HG03342 (cell line): Measurements from ENCODE around the gene PLIN3.
"Not testable (repeated sequence)": the region's sequence is repeated elsewhere in the genome, so short reads cannot be mapped to it uniquely, and the experiment has no call there.

Experiments used
- ATAC-seq: cut with Tn5 transposase; IDR thresholded peaks from one replicate; pipeline ENCODE4 v1.9.1; 2021; ENCODE audit warnings: mild to moderate bottlenecking, moderate library complexity; ENCODE audit not compliant: unreplicated experiment

Gene PLIN3

DNA sequence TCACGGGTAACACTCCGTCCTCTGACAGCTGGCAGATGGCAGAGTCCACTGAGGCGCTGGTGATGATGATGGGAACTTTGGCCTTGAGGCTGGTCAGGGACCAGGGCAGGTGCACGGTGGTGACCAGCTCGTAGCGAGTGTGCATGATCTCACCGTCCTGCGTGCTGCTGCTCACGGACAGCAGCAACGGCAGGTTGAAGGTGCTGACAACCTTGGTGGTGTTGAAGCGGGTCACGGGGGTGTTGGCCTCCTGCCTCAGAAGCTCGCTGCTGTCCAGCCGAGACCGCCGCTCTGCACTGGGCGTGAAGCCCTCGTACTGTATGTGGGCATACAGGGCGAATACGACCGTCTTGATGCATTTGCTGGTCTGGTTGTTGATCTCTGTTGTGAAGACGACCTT lies 23.6 kb upstream of the PLIN3 start:
- ATAC-seq: no peak

DNA sequence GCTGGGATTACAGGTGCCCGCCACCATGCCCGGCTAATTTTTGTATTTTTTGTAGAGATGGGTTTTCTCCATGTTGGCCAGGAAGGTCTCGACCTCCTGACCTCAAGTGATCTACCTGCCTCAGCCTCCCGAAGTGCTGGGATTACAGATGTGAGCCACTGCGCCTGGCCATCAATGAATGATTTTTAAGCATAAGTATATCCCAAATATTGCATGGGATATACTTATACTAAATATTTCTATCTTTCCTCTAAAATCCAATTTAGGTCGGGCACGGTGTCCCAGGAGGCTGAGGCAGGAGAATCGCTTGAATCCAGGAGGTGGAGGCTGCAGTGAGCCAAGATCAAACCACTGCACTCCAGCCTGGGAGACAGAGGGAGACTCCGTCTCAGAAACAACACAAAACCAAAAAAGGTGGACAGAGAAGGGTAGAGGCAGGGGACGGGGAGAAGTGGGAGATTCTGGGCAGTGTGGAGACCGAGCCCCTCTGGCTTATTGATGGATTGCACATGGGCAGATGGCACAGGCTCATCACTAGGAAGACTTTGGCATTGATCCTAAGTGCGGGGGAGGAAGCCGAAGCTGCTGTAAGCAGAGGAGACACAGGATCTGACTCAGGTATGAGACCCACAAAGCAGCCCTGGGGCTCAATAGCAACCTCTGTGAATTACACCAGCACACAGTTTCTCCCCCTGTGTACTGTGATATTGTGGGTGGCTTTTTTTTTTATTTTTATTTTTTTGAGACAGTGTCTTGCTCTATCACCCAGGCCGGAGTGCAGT lies 21.8 kb upstream of the PLIN3 start:
- ATAC-seq: no peak

DNA sequence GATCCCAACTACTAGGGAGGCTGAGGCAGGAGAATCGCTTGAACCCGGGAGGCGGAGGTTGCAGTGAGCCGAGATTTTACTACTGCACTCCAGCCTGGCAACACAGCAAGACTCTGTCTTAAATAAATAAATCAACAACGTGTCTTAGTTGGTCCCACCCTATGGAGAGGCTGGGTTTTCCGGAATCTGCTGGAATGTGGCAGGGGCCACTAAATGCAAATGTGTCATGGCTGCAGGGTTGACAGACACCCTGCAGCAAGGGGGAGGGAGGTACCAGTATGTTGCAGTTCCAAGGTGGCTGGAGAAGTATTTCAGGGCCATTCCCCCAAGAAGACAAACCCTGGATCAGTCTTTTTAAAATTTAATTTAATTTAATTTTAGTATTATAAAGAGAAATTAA lies 20.3 kb upstream of the PLIN3 start:
- ATAC-seq: not testable (repeated sequence)

DNA sequence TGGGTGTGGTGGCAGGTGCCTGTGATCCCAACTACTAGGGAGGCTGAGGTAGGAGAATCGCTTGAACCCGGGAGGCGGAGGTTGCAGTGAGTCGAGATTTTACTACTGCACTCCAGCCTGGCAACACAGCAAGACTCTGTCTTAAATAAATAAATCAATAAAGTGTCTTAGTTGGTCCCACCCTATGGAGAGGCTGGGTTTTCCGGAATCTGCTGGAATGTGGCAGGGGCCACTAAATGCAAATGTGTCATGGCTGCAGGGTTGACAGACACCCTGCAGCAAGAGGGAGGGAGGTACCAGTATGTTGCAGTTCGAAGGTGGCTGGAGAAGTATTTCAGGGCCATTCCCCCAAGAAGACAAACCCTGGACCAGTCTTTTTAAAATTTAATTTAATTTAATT lies 17.5 kb upstream of the PLIN3 start:
- ATAC-seq: not testable (repeated sequence)

DNA sequence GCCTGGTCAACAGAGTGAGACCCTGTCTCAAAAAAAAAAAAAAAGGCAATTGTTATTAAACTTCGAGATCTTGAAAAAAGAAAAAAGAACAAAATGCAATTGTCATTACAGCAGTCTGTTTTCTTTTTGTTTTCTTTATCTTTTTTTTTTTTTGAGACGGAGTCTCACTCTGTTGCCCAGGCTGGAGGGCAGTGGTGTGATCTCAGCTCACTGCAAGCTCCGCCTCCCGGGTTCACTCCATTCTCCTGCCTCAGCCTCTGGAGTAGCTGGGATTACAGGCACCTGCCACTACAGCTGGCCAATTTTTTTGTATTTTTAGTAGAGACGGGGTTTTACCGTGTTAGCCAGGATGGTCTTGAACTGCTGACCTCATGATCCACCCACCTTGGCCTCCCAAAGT lies 15.4 kb upstream of the PLIN3 start:
- not testable (repeated sequence) for ATAC-seq

DNA sequence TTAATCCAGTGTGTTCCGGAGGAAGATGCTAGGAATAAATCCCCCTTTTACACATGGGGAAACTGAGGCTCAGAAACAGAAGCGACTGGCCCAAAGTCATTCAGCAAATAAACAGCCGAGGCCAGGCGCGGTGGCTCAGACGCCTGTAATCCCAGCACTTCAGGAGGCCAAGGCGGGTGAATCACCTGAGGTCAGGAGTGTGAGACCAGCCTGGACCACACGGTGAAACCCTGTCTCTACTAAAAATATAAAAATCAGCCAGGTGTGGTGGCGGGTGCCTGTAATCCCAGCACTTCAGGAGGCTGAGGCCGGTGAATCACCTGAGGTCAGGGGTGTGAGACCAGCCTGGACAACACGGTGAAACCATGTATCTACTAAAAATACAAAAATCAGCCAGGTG lies 11.6 kb upstream of the PLIN3 start:
- no peak for ATAC-seq

DNA sequence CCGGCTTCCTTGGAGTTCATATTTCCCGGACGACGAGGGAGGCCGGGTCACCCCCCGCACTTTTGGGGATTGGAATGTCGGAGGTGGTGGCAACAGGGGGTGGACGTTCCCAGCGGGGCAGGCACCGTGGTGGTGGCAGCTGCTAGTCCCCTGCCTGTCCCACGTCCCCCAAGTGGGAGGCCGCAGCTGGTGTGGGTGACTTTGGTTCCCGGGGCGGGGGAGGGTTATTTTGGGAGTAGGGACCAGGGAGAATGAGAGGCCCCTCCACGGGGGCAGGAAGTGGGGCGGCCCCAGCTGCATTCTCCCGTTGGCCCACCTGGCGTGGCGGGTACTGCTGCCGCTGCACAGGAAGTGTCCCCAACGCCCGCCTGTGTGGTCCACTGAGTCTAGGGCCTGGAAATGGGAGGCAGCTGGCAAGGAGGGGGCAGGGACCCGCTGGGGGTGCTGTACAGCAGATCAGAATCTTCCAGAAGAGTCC lies 11.1 kb upstream of the PLIN3 start:
- no peak for ATAC-seq

DNA sequence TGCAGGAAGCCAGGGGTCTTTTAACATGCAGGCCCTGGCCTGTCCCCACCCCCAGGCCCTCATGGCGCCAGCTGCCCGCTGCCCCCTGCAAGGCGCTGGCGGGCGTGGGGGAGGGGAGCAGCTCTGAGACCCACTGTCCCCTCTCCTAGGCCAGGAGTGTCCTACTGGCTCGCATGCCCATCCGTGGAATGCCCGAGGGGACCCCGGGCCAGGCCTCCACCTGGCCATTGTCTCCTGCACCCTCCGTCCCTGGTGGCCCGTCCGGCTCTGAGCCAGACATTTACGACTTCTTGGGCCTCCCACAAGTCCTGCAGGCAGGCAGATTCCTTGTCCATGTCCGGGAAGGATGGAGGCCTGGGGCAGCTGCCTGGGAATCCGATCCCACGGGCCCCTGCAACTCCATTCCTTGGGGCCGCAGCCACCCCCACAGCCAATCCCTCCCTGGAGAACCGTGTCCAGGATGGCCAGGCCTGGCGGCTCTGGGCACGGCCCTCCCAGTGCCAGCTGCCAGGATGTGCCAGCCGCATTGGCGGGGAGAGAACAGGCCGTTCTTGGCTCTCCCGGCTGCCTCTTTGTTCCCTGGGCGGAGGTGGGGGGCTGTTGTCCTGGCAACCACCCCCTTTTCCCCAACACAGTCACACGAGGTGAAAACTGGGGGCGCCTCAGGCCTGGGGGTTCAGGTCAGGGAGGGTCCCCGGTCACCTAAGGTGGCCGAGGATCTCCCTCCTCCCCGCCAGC lies 10.5 kb upstream of the PLIN3 start:
- no peak for ATAC-seq

DNA sequence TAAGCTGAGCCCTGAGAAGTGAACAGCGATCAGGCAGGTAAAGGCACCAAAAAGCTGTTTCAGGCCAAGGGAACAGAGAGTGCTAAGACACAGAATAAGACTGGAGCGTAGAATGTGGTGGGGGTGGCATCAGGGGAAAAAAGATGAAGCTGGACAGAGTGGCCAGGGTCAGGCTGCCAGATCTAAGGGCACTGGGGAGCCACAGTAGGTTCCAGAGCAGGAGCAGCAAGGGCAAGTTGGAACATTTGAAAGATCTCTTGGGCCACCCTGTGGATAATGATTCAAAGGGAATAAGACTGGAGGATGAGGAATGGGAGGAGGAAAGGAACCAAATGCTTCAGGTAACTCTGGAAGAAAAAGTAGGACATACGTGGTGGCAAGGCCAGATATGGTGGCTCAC lies 6.5 kb upstream of the PLIN3 start:
- ATAC-seq: no peak

DNA sequence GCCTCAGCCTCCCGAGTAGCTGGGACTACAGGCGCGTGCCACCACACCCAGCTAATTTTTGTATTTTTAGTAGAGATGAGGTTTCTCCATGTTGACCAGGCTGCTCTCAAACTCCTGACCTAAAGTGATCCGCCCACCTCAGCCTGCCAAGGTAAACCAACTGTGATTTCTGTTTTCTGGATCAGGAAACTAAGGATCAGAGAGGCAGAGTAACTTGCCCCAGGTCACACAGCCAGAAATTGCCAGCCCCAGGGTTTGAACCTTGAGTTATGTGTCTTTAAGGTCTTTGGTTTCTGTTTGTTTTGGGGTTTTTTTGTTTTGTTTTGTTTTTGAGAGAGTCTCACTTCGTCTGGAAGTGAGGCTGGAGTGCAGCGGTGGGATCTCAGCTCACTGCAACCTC lies 4.2 kb upstream of the PLIN3 start:
- no peak for ATAC-seq

DNA sequence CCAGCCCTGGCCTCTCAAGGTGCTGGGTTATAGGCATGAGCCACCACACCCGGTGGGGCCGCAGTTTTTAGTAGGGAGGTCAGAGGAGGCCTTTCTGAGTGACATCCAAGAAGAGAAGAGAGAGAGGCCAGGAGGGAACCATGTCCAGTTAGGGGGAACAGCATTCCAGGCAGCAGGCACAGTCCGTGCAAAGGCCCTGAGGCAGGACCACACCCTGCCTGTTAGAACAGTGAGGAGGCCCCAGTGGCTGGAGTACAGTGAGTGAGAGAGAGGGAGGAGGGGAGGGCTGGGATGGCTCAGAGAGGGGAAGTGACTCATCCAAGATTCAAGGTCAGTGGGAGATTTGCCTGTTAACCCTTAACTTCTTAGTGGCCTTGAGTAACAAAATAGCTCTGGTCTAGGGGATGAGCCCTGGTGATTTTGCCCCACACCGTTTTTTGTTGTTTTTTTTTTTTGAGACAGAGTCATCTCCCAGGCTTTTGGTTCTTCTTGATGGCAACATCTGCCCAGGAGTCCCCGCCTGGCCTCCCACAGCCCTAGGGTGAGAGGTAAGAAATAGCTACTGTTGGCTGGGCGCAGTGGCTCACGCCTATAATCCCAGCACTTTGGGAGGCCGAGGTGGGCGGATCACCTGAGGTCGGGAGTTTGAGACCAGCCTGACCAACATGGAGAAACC lies 2.7 kb upstream of the PLIN3 start:
- ATAC-seq: no peak

DNA sequence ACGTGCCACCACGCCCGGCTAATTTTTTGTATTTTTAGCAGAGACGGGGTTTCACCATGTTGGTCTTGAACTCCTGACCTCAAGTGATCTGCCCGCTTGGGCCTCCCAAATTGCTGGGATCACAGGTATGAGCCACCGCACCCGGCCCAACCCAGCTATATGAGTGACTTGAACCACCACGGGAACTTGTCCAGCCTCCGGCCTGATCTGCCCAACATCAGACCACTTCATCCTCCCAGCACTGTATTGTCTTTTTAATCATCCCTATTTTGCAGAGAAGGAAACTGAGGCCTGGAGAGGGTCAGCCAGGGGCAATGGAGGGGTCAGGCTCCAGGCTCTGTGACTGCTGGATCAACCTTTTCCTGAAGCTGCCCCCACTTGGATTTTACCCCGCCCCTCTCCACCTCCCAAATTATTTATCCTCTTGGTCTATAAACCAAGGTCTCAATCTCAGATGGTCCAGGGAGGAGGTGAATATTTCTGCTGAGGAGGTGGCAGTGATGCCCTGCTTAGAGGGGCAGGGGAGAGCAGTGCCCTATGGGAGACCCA lies 893 bp upstream of the PLIN3 start:
- ATAC-seq: no peak

DNA sequence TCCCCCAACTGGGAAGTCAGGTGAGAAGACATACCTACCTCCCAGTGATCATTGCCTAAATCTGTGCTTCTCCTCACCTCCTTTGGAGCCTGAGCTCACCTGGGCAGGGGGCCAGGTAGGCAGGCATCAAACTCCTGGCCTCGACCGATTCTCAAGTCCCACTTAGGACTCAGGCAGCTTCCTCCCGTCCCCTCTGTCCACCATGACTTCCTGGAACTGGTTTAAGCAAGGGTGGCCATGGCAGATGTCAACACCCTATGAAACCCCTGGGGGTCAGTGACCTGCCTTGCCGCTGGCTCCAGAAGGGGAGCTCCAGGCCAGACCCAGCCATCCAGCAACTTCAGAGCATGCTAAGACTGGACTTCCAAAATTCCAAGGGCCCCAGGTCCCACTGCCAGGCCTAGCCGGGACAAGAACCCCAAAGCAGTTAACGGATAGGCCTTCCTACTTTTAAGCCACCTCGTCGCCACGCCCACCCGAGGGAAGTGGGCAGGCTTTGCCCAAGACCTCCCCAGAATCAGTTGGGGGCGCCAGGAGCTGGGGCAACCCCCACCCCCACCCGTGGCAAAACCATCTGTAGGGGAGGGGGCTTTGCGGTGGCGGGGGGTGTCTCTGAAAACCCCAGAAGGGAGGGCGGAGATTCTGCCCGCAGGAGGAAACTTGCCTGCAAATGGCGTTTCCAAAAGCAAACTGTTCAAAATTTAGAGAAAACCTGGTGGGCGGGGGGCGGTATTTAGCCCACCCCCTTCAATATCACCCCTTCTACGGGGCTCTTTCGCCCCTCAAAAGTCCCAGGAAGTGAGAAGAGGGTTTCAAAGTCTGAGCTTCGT lies 657 bp downstream of the PLIN3 start:
- ATAC-seq: no peak

DNA sequence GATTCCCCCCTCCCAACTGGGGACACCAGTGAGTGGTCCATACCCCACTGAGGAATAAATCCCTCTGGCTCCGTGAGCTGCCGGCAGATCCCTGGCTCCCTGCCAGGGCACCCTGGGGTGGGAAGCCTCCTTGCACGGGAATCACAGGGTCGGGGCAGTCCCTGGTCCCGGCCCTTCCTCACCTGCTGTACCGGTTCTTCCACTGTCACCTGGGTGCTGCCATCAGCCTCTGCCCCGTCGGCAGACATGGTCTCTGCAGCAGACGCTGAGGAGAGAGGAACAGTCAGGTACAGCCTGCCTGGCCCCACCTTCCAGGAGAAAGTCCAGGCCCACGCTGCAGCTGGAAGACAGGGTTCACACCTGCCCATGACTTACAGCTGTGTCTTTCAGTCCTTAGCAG lies 6.3 kb downstream of the PLIN3 start:
- ATAC-seq: no peak

DNA sequence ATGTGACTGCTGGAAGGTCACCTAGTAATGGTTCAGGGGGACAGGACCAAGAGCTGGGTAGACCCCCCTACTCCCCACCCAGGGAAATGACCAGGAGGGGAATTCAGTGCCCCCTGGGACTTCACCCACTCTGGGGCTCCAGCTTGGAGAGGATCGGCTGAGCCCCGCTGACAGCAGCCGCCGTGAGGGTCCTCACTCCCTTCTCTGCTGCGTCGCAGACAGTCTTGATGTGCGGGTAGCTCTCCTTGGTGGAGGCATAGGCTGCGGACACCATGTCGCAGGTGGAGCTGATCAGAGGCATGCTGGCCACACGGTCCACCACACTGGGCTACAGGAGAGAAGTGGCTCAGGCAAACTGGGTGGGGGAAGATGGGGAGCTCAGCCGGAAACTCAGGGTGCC lies 7.8 kb downstream of the PLIN3 start:
- no peak for ATAC-seq

DNA sequence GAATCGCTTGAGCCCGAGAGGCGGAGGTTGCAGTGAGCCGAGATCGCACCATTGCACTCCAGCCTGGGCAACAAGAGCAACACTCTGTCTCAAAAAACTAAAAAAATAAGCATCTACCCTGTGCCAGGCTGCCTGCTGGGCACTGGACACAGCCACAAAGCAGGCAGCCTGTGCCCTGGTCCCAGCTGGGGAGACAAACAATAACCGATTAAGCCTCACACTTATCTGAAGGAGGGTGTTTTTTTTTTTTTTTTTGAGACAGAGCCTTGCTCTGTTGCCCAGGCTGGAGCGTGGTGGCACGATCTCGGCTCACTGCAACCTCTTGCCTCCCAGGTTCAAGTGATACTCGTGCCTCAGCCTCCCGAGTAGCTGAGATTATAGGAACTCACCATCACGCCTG lies 11.0 kb downstream of the PLIN3 start:
- ATAC-seq: not testable (repeated sequence)

DNA sequence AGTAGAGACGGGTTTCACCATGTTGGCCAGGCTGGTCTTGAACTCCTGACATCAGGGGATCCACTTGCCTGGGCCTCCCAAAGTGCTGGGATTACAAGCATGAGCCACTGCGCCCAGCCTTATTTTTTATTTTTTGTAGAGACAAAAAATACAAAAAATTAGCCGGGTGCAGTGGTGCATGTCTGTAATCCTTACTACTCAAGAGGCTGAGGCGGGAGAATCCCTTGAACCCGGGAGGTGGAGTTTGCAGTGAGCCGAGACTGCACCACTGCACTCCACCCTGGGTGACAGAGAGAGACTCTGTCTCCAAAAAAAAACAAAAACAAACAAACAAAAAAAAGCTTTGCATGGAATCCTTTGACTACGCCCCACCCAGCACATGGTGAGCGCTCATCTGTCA lies 14.0 kb downstream of the PLIN3 start:
- not testable (repeated sequence) for ATAC-seq

DNA sequence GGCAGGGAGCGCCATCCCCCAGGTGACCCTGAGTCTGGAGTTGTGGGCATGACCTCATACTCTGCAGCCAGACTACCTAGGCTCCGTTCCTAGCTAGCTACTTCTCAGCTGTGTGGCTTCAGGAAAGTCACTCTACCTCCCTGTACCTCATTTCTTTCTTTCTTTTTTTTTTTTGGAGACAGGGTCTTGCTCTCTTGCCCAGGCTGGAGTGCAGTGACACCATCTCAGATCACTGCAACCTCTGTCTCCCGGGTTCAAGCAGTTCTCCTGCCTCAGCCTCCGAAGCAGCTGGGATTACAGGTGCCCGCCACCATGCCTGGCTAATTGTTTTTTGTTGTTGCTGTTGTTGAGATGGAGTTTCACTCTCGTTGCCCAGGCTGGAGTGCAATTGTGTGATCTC lies 15.0 kb downstream of the PLIN3 start:
- ATAC-seq: no peak

DNA sequence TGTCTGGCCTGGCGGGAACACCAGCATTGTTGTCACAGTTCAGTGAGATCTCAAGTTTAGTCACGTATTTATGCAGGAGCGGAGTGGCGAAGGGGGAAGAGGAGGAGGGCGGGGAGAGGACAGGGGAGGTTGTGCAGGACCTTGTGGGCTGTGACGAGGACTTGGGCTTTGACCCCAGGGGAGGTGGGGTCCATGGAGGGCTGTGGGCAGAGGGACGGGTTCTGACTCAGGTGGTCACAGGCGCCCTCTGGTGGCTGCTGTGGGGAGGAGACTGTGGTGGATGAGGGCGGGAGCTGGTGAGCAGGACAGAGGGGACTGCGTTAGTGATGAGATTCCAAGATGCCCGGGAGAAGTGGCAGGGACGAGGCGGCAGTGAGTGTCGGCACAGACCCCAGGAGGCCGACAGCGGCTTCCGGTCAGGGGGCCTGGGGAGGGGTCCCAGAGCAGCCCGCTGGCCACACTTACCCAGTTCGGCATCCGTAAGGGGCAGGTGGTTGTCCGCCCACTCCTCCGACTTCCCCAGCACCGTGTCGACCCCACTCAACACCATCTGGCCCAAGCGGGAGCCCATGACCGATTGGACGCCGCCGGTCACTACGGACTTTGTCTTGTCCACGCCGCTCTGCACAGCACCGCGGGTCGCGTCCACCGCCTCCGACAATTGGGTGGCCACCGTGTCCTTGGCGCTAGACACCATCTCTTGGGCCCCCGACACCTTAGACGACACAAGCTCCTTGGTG lies 15.7 kb downstream of the PLIN3 start:
- no peak for ATAC-seq

DNA sequence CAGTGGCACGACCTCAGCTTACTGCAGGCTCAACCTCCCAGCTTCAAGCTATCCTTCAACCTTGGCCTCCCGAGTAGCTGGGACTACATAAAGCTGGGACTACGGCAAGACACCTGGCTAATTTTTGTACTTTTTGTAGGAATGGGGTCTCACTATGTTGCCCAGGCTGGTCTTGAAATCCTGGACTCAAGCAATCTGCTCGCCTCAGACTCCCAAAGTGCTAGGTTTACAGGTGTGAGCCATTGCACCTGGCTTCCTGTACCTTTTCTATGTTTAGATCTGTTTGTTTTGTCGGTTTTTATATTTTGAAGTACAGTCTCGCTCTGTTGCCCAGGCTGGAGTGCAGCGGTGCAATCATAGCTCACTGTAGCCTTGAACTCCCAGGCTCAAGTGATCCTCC lies 18.4 kb downstream of the PLIN3 start:
- ATAC-seq: no peak
